ENCODE results near the gene IMMP2L. TPM values are rescaled to one million over a fixed set of nuclear protein-coding genes. Genes with fewer than 3 reads are reported as not detected.

IMMP2L gene
- total and polyA plus RNA-seq, 4 donors = 9.2 to 34.7 (median 11.1) TPM

DNA sequence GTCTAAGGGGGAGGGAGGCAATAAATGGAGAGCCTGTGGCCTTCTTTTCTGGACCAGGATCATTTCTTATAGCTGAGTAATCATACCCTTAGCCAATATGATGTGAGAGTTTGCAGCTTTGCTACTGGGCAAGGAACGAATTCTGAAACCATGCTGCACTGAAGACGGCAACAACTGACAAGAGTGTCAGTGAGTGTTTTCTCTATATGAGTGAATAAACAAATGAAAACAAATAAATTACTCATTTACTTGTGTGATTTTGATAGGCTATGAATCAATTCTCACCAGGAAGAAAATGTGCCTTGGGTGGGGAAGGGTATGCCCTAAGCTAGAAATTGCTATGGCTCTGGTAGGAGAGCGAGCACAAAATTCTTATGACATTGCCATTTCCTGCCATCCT, 550.8 kb downstream of the IMMP2L start:
- H3K4me1 ChIP-seq (ENCODE audit: control insufficient read depth in 5 of 5, insufficient read depth in 5 of 5, low read length in 5 of 5) = peaks cover 0 to 12% (median 0%) of the 10 kb centered on the region in 5 donors
- H3K4me3 ChIP-seq = no peak overlapping the region
- 84 to 91% methylated on average over 3 of the region's 3 CpGs for WGBS, 2 donors
- H3K9me3 ChIP-seq (ENCODE audit: control insufficient read depth in 4 of 4, insufficient read depth in 3 of 4, low read length in 3 of 4) = no peaks in the 10 kb centered on the region
- no peak overlapping the region for H3K9ac ChIP-seq (ENCODE audit: insufficient read depth in 1 of 2, low read length in 2 of 2)
- H3K36me3 ChIP-seq (ENCODE audit: control insufficient read depth in 4 of 4, insufficient read depth in 4 of 4, low read length in 4 of 4) = no peaks in the 10 kb centered on the region
- no peak overlapping the region for H3K27ac ChIP-seq (ENCODE audit: low read depth in 1 of 2, low read length in 1 of 2)
- H3K27me3 ChIP-seq (ENCODE audit: control insufficient read depth in 3 of 3, insufficient read depth in 3 of 3, low read length in 2 of 3) = no peaks in the 10 kb centered on the region
- no peak for ATAC-seq (ENCODE audit: insufficient read depth, low FRiP score)
- TF ChIP-seq, protein P1, sequence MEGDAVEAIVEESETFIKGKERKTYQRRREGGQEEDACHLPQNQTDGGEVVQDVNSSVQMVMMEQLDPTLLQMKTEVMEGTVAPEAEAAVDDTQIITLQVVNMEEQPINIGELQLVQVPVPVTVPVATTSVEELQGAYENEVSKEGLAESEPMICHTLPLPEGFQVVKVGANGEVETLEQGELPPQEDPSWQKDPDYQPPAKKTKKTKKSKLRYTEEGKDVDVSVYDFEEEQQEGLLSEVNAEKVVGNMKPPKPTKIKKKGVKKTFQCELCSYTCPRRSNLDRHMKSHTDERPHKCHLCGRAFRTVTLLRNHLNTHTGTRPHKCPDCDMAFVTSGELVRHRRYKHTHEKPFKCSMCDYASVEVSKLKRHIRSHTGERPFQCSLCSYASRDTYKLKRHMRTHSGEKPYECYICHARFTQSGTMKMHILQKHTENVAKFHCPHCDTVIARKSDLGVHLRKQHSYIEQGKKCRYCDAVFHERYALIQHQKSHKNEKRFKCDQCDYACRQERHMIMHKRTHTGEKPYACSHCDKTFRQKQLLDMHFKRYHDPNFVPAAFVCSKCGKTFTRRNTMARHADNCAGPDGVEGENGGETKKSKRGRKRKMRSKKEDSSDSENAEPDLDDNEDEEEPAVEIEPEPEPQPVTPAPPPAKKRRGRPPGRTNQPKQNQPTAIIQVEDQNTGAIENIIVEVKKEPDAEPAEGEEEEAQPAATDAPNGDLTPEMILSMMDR (IDR thresholded peaks at IDR 0.05; ENCODE audit: control extremely low read depth, extremely low read depth) = no peak
- no peak for DNase-seq

DNA sequence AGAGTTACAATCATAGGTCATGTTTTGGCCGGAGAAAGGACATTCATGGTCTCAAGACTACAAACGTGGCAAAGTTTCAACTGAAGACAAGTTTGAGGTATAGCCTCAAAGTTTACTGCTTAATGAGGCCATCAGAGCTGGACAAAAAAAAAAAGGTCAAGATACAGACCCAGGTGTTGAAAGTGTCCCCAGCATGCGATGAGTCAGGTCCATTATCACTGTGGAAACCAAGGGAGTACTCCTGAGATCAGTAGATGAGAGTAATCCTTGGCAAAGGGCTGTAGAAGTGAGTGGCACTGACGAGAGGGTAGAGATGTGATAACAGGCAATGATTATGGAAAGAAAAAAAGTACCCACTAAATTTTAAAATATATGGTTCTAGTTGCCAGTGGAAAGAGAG, 551.5 kb downstream of the IMMP2L start:
- Histone ChIP-seq H3K9me3 (ENCODE audit: control insufficient read depth in 4 of 4, insufficient read depth in 3 of 4, low read length in 3 of 4) (no peaks in the 10 kb centered on the region), H3K4me1 (ENCODE audit: control insufficient read depth in 5 of 5, insufficient read depth in 5 of 5, low read length in 5 of 5) (peaks cover 0 to 9% (median 0%) of the 10 kb centered on the region in 5 donors), H3K27ac (ENCODE audit: low read depth in 1 of 2, low read length in 1 of 2) (no peak overlapping the region), H3K4me3 (no peak overlapping the region), H3K9ac (ENCODE audit: insufficient read depth in 1 of 2, low read length in 2 of 2) (no peak overlapping the region), H3K36me3 (ENCODE audit: control insufficient read depth in 4 of 4, insufficient read depth in 4 of 4, low read length in 4 of 4) (no peaks in the 10 kb centered on the region), H3K27me3 (ENCODE audit: control insufficient read depth in 3 of 3, insufficient read depth in 3 of 3, low read length in 2 of 3) (no peaks in the 10 kb centered on the region)
- WGBS, 2 donors = 91 to 92% methylated on average over 4 of the region's 4 CpGs
- DNase-seq (no peak), ATAC-seq (ENCODE audit: insufficient read depth, low FRiP score) (no peak)
- TF ChIP-seq, protein P1 (IDR thresholded peaks at IDR 0.05; ENCODE audit: control extremely low read depth, extremely low read depth) = no peak

DNA sequence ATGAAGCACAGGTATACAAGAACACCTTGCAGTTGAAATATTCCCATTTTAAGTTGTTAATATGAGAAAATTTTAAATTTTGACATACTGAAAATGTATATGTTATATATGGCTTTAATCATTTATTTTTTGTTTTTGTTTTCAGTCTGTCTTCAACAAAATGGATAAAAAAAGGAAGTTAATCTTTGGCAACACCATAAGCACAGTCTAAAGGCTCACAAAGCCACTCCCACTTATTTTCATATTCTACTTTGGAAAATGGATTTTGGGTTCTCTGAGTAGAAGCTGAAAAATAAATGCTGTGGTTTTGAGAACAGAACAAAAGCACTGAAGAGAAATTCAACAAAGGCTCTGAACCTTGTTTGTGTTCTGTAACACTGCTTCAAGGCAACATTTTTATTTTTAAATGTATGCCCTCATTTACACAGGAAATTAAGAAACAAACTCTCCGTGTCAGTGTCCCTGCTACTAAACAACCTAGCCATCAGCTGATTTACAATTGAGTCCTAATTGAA, 552.7 kb downstream of the IMMP2L start:
- peaks cover 0 to 7% (median 0%) of the 10 kb centered on the region in 5 donors for H3K4me1 ChIP-seq (ENCODE audit: control insufficient read depth in 5 of 5, insufficient read depth in 5 of 5, low read length in 5 of 5)
- no peak for DNase-seq
- H3K27ac ChIP-seq (ENCODE audit: low read depth in 1 of 2, low read length in 1 of 2) = no peak overlapping the region
- TF ChIP-seq, protein P1 (IDR thresholded peaks at IDR 0.05; ENCODE audit: control extremely low read depth, extremely low read depth) = no peak
- H3K36me3 ChIP-seq (ENCODE audit: control insufficient read depth in 4 of 4, insufficient read depth in 4 of 4, low read length in 4 of 4) = no peaks in the 10 kb centered on the region
- no peak for ATAC-seq (ENCODE audit: insufficient read depth, low FRiP score)
- no peaks in the 10 kb centered on the region for H3K27me3 ChIP-seq (ENCODE audit: control insufficient read depth in 3 of 3, insufficient read depth in 3 of 3, low read length in 2 of 3)
- 21 to 39% methylated on average over 1 of the region's 1 CpG for WGBS, 2 donors
- H3K4me3 ChIP-seq = no peak overlapping the region
- H3K9me3 ChIP-seq (ENCODE audit: control insufficient read depth in 4 of 4, insufficient read depth in 3 of 4, low read length in 3 of 4) = no peaks in the 10 kb centered on the region
- H3K9ac ChIP-seq (ENCODE audit: insufficient read depth in 1 of 2, low read length in 2 of 2) = no peak overlapping the region

DNA sequence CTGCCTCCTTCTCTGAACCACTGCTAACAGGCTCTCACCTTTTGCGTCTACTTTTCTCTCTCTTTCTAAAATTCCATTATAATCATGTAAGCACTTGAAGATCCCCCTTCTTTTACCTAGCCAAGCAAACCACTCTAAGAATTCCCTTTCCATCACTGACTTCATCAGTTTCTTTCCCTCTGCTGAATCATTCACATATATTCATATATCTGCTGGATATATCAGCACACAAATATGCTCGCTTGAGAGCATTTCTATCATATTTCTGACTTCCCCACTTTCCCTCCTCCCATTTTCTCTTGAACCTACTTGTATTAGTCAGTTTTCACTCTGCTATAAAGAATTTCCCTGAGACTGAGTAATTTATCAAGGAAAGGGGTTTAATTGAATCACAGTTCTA, 555.6 kb downstream of the IMMP2L start:
- TF ChIP-seq, protein P1 (IDR thresholded peaks at IDR 0.05; ENCODE audit: control extremely low read depth, extremely low read depth) = no peak

More for the DNA sequence above, 555.6 kb downstream of the IMMP2L start:
- Histone ChIP-seq H3K4me3 (no peak overlapping the region), H3K9me3 (ENCODE audit: control insufficient read depth in 4 of 4, insufficient read depth in 3 of 4, low read length in 3 of 4) (no peaks in the 10 kb centered on the region), H3K36me3 (ENCODE audit: control insufficient read depth in 4 of 4, insufficient read depth in 4 of 4, low read length in 4 of 4) (no peaks in the 10 kb centered on the region), H3K9ac (ENCODE audit: insufficient read depth in 1 of 2, low read length in 2 of 2) (no peak overlapping the region), H3K4me1 (ENCODE audit: control insufficient read depth in 5 of 5, insufficient read depth in 5 of 5, low read length in 5 of 5) (peaks cover 0 to 2% (median 0%) of the 10 kb centered on the region in 5 donors), H3K27ac (ENCODE audit: low read depth in 1 of 2, low read length in 1 of 2) (no peak overlapping the region), H3K27me3 (ENCODE audit: control insufficient read depth in 3 of 3, insufficient read depth in 3 of 3, low read length in 2 of 3) (no peaks in the 10 kb centered on the region)
- 88 to 90% methylated on average over 2 of the region's 2 CpGs for WGBS, 2 donors
- DNase-seq (no peak), ATAC-seq (ENCODE audit: insufficient read depth, low FRiP score) (no peak)

Data from lung (tissue), 12 donors.